DOHH2 (cell line): ENCODE measurements around the gene NR4A2.

ENCODE experiments used
- CTCF ChIP-seq: fragments of 200-600 bp; sonication (generic); IDR thresholded peaks from one replicate; pipeline ENCODE4 v1.5.1; 2014; ENCODE audit warnings: antibody characterized with exemption, mild to moderate bottlenecking, low read depth, low read length; ENCODE audit not compliant: poor library complexity, severe bottlenecking
- EZH2phosphoT487 ChIP-seq: fragments of 200-600 bp; sonication (generic); IDR thresholded peaks from 2 replicates; pipeline ENCODE4 v1.6.1; 2017; ENCODE audit warnings: borderline replicate concordance, mild to moderate bottlenecking, antibody characterized with exemption, low read length, moderate library complexity, mixed read lengths

- TF ChIP-seq CTCF (no peak), EZH2phosphoT487 (no peak)
Measured at GRCh38 chr2:156332534-156333273, at the start of gene NR4A2.
